Urothelium cell line (cell line): ENCODE measurements around the gene OLIG3.

ENCODE experiments used
- DNase-seq: peaks from one replicate; pipeline ENCODE4 v3.0.0; 2011; ENCODE audit warnings: low spot score, mixed read lengths
- FAIRE-seq: peaks from 2 replicates; lab custom pipeline; 2011; peaks lifted over from hg19 to GRCh38; lab: Jason Lieb, UNC

Gene OLIG3

DNA sequence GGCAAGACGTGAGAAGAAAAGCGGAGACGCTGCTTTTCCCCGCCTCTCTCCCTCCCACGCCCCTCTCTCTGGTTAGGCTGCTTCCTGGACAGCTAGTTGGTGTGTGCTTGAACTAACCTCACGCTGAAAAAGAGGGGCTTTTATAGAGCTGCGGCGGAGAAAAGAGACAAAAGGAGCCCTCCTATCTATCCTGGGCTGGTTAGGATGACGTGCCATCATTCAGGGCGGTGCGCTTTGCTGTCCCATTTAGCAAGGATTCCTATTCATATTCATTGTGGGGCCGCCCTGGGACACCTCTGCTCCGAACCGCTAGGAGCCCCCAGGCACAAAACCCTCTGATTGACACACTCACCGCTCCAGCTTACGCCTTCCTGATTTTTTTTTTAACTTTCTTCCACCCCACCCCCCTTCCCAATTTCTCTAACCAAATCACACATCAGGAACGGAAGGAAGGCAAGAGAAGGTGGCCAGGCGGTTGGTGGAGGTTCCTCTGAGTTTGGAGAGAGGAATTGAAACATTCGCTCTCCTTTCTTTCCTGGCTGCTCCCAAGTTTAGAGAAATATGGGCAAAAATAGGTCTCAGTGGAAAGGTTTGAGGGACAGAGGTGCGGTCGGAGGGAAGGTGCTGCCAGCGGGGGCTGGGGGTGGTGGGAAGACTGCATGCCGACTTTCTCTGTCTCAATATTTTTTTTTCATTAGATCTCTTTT is at the start of gene OLIG3:
TSS of gene OLIG3 (minus strand) at position 114 of the 707 bp plus-strand sequence. CDS start 224 bp downstream, outside the sequence.
- FAIRE-seq = no peak
- no peak for DNase-seq

GRCh38 chr6:137543114-137543513 is 48.9 kb upstream of the OLIG3 start:
- FAIRE-seq = no peak

GRCh38 chr6:137542713-137543112 is 48.5 kb upstream of the OLIG3 start:
- no peak for FAIRE-seq

More at GRCh38 chr6:137543114-137543513, 48.9 kb upstream of the OLIG3 start:
- DNase-seq = no peak

DNA sequence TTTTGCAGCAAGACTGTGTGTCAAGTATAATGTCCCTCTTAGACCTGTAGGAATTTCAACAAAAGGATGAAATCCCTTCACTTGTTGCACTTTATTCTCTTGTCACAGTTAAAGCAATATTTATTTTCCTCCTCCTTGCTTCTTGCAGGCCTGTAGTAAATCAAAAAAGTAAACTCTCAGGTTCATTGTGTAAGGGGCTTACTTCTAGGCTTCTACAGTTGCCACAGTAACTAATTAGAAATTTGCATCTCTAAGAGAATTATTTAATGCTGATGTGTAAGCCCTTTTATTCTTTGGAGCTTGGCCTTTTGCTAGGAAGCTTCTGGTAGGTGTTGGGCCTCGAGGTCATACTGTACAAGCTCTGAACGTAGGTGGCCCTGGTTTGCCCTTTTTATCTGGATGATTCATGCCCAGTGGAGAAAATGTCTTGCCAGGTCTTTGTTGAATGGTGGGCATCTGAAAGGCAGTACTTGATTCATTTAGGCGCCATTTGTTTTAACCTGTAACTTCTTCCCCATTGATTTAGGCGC is 47.4 kb upstream of the OLIG3 start:
- FAIRE-seq (no peak), DNase-seq (no peak)

More at GRCh38 chr6:137542713-137543112, 48.5 kb upstream of the OLIG3 start:
- no peak for DNase-seq

DNA sequence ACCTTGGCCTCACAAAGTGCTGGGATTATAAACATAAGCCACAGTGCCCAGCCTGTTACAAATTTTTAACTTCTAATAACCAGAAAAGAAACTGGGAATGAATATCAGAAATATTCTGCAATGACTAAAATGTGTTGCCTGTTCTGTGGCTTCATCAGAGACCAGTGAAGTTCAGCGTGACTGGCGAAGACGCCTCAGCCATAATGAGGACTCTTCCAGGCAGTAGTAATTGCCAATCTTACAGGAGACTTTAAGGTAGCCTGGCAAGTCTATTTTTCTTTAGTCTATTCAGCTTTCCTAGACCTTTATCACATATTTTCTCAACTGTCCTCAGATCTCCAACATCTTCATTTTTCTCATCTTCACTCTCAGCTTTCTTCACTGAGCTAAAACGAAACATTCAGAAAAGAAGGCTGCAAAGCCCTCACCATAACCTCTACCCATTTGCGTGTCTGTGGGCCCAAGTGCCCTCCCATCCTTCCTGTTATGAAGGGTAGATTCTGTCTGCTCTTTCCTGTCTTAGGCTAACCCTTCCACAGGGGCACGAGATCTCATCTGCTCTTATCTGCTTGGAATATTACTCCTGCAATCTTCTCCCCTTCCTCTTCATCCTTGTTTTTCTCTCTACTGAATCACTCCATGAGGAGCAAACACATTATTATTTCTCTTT is 42.0 kb upstream of the OLIG3 start:
- FAIRE-seq = no peak
- no peak for DNase-seq

- DNase-seq (no peak), FAIRE-seq (no peak)
Measured at GRCh38 chr6:137531376-137532092, 37.3 kb upstream of the OLIG3 start.

GRCh38 chr6:137530404-137530803 is 36.2 kb upstream of the OLIG3 start:
- FAIRE-seq = no peak

GRCh38 chr6:137522831-137523230 is 28.6 kb upstream of the OLIG3 start:
- no peak for FAIRE-seq

More at GRCh38 chr6:137530404-137530803, 36.2 kb upstream of the OLIG3 start:
- DNase-seq = no peak

DNA sequence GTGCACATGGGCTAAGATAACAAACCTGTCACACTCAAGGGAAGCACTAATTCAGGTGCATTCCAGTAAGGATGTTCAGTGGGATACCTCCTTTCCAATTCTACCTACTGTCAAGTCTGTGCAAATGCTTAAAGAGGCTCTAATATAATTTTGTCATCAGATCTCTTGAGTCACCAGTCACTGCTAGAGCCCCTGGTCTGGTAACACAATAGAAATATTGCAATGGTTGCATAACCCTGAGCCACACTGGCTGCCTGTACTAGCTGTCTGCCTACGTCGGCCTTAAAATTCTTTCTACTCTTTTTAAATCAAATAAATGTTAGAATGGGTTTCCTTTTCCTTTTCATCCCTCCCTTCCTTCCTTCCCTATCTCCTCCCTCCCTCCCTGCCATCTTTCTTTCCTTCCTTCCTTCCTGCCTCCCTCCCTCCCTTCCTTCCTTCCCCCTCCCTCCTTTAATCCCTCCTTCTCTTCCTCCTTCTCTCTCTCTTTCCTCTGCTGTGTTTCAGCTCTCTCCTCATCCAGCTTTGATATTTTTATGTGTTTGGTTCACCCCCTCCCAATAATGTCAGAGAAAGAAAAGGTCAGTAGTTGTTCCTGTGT is 28.1 kb upstream of the OLIG3 start:
- DNase-seq (no peak), FAIRE-seq (no peak)

More at GRCh38 chr6:137522831-137523230, 28.6 kb upstream of the OLIG3 start:
- no peak for DNase-seq

DNA sequence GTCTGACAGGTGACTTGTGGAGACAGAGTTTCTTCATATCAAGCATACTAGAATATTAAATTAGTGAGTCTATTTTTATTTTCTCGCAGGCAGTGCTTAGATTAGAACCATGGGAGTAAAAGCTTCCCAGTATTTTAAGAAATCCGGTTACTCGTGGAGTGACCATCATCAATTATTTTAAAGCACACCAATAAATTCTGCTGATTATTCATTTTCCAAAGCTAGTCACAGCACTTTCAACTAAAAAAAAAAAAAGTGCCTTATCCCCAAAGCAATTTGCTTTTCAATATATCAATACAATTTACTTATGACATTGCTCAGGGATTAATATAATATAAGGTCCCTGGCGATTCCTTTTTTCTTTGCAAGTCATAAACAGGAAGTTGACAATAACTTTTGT is 26.3 kb upstream of the OLIG3 start:
- no peak for FAIRE-seq
- no peak for DNase-seq

DNA sequence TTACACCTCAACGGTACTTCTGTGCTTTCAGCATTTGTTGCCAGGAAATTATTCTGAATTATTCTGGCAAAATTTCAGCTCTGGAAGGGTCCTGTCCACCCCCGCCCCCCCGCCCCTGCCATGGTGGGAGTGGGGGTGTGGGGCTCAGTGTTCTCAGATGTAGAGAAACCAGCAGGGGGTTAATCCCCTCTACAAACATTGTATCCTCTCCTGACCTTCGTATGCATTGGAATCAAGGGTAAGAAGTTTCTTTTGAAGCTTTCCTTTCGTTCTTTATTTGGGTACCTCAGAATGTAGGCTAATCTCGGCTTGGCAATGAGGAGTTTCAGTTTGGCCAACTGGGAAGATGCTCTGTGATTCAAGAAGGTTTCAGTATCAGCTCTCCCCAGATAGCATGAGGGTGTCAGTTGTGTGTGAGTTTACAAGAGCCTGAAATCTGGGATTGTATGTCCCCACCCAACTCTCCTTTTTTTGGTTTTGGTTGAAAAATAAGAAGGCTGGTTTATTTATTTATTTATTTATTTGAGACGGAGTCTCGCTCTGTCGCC is 25.5 kb upstream of the OLIG3 start:
- FAIRE-seq (no peak), DNase-seq (no peak)

- DNase-seq (no peak), FAIRE-seq (no peak)
Measured at GRCh38 chr6:137518386-137518983, 24.3 kb upstream of the OLIG3 start.

DNA sequence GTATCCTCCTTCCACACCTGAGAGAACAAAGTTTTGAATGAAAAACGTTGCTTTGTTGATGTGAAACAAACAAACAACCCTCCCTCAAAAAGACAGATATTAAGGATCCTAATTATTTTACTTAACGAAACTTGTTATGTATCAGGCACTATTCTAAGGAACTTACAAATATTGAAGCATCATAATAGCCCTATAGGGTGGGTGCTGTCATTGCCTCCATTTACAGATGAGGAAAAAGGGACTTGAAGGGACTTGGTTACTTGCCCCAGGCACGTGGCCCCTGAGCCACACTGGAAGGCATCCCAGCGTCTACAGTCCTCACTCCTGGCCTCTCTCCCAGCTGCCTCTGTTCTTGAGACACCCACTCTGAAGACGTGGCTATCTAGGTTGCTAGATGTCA is 20.2 kb upstream of the OLIG3 start:
- no peak for FAIRE-seq
- no peak for DNase-seq

DNA sequence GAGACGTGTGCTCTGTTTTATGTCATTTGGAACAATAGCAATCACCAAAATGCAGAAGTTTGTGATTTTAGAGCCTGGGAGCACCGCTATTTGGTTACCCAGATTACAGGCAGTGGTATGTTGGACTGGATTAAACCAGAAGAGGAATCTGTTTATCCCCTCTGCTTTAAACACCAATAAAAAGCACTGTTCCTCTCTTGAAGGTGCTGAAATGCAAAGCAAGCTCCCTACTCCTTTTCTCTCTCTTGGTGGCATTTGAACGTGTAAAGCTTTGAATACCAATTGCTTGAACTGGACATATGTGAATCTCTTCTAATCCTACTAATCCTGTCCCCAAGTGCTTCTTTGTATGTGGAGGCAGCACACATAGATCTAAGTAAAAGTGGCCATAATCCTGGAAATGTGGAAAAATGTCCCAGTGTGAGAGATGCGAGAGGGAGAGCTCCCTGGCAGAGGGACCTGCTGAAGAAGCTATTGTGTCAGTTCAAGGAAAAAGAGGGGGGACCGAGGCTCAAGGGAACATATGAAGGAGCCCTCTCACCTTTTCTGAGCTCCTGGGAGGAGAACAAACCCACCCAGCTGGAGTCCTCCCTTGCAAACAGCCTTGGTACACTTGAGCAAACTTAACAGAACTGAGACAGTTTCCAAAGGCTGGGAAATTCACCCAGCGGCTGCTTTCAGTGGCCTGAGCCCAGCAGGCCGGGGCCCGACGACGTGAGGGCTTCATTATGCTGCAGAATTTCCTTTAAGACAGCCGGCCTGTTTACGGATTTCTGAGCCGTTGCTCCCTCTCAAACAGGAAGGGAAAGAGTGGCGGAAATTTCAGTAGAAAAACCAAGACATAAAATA is 18.8 kb upstream of the OLIG3 start:
- no peak for DNase-seq
- no peak for FAIRE-seq

- no peak for DNase-seq
- FAIRE-seq = no peak
Measured at GRCh38 chr6:137510923-137511322, 16.7 kb upstream of the OLIG3 start.

DNA sequence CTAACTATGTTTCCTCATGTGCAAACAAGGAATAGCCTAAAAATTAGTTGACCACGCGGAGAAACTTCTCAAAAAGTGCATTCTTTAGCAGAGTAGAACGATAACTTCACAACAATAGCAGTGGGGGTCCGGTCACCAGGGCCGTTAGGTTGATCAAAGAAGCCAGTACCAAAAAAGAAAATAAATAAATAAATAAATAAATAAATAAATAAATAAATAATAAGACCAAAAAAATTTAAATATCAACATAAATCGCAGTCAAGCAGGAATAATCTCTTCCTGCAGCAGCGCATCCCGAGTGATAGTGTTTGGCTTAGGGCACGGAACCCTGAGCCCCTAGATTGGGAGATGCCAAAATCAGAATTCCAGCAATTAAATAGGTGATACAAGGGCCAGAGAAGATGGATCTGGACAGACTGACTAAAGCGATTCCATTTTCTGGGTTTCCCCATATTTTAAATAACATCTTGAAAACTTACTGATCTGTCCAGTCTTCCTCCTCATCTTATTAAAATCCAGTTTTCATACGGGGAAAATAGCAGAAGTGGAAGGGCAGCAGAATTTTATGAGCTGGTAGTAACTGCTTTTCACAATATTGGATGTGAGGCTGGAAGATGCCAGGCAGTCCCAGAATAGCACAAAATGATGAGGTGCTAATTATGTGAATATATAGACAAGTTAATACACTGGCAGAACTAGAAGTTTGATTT is 4.4 kb upstream of the OLIG3 start:
- FAIRE-seq (no peak), DNase-seq (no peak)

DNA sequence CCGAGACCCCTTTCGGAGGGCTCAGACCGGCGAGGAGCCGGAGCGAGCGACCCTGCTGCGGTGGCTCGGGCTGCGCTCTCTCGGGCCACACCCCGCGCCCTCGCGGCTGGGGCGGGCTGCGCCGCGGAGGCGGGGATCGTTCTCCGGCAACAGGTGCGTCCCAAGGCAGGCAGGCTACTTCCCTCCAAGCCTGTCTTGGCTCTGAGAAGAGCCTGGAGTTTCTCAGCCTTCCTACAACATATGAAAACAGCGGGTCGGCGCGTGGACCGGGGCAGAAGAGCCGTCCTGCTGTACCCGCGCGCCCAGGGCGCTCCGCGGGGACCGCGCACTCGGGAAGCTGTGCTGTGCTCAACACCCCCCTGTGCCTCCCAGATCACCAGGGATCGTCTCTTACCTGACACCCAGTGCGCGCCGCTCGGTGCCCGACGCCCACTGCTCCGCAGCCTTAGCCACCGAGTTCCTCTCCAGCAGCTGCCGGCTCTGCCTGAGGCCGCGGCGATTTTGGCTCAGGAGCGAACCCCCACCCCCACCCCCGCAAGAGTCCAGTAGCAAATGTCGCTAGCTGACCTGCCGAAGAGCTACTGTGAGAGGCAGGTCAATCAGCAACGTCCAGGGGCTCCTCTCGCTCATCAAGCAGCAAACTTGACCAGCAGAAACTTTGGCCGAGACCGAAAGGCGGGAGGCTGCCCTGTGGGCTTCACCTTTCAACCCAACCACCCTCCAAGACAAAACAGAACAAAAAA is 3.7 kb upstream of the OLIG3 start:
- DNase-seq (no peak), FAIRE-seq (no peak)
